Measurements from ENCODE around the gene TGM2. TPM values are rescaled to one million over a fixed set of nuclear protein-coding genes. Genes with fewer than 3 reads are reported as not detected.
A peak's percentile ranks its signal among the peaks of the same experiment; 100 is the strongest.

The TGM2 gene
- total RNA-seq, 1 experiment from 2014 or later, result 113 TPM

DNA sequence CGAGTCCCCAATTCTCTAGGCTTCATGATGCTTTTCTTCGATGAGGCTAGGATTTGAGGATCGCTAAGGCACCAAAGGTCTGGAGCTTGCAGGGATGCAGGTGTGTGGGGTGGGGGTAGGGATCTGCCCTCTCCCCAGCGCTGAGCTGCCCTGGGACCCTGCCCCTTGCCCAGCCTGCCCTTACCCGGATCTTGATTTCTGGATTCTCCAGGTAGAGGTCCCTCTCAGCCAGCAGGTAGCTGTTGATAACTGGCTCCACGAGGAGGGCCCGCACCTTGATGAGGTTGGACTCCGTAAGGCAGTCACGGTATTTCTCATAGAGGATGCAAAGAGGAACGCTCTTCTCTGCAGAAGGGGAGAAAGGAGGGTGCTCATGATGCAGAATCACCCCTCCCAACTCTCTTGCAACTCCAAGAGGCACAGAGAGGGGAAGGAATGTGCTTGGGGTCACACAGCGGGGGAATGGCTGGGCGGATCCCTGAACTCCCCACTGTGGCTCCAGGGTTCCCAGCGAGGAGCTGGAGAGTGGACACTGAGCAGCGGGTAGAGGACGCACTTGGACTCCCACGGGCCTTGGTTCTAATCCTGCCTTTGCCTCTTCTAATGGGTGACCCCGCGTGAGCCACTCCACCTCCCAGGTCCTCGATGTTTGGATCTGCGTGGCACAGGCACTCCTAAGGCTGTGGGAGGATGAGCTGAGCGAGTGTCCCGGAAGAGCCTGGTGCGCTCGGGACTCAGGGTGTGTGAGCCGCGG is 32.7 kb downstream of the TGM2 start:
- ChIA-PET CTCF (interaction anchor here (0.7 to 1.0 kb wide), 3 partner anchors 20 to 88 kb away, joined by 3 read pairs; no protein-coding TSS in a partner anchor), POLR2A (no interaction called here)
- in situ Hi-C loops (cut with HindIII; ENCODE audit: low pct_unique_long_range_greater_than_20kb, low sequenced_read_pairs), result no loop called here
- BruUV-seq (replicated peaks), result no TSS peak
- DNase-seq (ENCODE audit: low read depth, low spot score), result no peak
- Histone ChIP-seq H3K4me1 (ENCODE audit: control insufficient read depth, insufficient read depth, low read length) (peaks cover 55% of the 10 kb centered on the region), H3K9me3 (ENCODE audit: control insufficient read depth, insufficient read depth, low read depth, low read length) (no peaks in the 10 kb centered on the region), H3K36me3 (ENCODE audit: control insufficient read depth, insufficient read depth, low read length) (no peaks in the 10 kb centered on the region), H3K27me3 (ENCODE audit: control insufficient read depth, insufficient read depth, low read length) (no peaks in the 10 kb centered on the region), H3K27ac (ENCODE audit: low read length) (peak overlapping the region; percentile 40), H3K4me3 (ENCODE audit: low read depth in 2 of 2, low read length in 2 of 2) (no peak overlapping the region)
- TF ChIP-seq SIN3A (IDR thresholded peaks at IDR 0.05; ENCODE audit: borderline replicate concordance, insufficient read depth, low read depth, low read length) (no peak), TCF7L2 (IDR thresholded peaks at IDR 0.05; ENCODE audit: low read depth, low read length) (no peak), POLR2AphosphoS5 (IDR thresholded peaks at IDR 0.05; ENCODE audit: low read depth, low read length) (no peak)
- TF ChIP-seq, protein P1, sequence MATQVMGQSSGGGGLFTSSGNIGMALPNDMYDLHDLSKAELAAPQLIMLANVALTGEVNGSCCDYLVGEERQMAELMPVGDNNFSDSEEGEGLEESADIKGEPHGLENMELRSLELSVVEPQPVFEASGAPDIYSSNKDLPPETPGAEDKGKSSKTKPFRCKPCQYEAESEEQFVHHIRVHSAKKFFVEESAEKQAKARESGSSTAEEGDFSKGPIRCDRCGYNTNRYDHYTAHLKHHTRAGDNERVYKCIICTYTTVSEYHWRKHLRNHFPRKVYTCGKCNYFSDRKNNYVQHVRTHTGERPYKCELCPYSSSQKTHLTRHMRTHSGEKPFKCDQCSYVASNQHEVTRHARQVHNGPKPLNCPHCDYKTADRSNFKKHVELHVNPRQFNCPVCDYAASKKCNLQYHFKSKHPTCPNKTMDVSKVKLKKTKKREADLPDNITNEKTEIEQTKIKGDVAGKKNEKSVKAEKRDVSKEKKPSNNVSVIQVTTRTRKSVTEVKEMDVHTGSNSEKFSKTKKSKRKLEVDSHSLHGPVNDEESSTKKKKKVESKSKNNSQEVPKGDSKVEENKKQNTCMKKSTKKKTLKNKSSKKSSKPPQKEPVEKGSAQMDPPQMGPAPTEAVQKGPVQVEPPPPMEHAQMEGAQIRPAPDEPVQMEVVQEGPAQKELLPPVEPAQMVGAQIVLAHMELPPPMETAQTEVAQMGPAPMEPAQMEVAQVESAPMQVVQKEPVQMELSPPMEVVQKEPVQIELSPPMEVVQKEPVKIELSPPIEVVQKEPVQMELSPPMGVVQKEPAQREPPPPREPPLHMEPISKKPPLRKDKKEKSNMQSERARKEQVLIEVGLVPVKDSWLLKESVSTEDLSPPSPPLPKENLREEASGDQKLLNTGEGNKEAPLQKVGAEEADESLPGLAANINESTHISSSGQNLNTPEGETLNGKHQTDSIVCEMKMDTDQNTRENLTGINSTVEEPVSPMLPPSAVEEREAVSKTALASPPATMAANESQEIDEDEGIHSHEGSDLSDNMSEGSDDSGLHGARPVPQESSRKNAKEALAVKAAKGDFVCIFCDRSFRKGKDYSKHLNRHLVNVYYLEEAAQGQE (IDR thresholded peaks at IDR 0.05; ENCODE audit: insufficient read depth in 1 of 2, low read depth in 2 of 2, low read length in 1 of 2), result no peak
- TF ChIP-seq, protein P2, sequence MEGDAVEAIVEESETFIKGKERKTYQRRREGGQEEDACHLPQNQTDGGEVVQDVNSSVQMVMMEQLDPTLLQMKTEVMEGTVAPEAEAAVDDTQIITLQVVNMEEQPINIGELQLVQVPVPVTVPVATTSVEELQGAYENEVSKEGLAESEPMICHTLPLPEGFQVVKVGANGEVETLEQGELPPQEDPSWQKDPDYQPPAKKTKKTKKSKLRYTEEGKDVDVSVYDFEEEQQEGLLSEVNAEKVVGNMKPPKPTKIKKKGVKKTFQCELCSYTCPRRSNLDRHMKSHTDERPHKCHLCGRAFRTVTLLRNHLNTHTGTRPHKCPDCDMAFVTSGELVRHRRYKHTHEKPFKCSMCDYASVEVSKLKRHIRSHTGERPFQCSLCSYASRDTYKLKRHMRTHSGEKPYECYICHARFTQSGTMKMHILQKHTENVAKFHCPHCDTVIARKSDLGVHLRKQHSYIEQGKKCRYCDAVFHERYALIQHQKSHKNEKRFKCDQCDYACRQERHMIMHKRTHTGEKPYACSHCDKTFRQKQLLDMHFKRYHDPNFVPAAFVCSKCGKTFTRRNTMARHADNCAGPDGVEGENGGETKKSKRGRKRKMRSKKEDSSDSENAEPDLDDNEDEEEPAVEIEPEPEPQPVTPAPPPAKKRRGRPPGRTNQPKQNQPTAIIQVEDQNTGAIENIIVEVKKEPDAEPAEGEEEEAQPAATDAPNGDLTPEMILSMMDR (IDR thresholded peaks at IDR 0.05), result no peak
- intact Hi-C loops (cut with micrococcal nuclease; ENCODE audit: unreplicated experiment), result no loop called here
- ATAC-seq, result no peak

DNA sequence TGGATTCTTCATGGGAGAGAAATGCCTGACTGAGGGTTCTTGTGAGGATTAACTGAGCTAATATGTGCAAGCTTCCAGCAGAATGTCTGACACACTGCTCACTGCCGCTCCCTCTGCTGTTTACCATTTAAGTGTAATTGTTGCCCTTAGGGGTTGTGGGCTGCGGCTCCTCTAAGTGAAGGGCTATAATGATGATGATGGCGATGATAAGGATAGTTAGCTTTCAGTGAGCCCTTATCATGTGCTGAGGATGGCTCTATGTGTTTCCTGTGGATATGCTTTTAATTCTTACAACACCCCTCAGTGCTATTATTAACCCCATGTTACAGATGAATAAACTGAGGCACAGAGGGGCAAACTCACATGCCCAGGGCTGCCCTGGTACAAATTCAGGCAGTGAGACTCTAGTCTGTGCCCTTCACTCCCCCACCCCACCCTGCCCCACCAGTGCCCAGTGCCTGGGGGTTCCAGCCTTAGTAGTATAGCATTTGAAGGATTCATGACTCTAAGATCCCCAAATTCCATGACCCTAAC is 33.4 kb downstream of the TGM2 start:
- TF ChIP-seq, protein P2 (IDR thresholded peaks at IDR 0.05), result no peak
- TF ChIP-seq SIN3A (IDR thresholded peaks at IDR 0.05; ENCODE audit: borderline replicate concordance, insufficient read depth, low read depth, low read length) (no peak), TCF7L2 (IDR thresholded peaks at IDR 0.05; ENCODE audit: low read depth, low read length) (peak; percentile 73), POLR2AphosphoS5 (IDR thresholded peaks at IDR 0.05; ENCODE audit: low read depth, low read length) (peak; percentile 24; the same call in 1 of the 2 replicates)
- TF ChIP-seq, protein P1 (IDR thresholded peaks at IDR 0.05; ENCODE audit: insufficient read depth in 1 of 2, low read depth in 2 of 2, low read length in 1 of 2), result no peak
- H3K27me3 ChIP-seq (ENCODE audit: control insufficient read depth, insufficient read depth, low read length), result no peaks in the 10 kb centered on the region
- ATAC-seq, result no peak
- no peaks in the 10 kb centered on the region for H3K9me3 ChIP-seq (ENCODE audit: control insufficient read depth, insufficient read depth, low read depth, low read length)
- H3K36me3 ChIP-seq (ENCODE audit: control insufficient read depth, insufficient read depth, low read length), result no peaks in the 10 kb centered on the region
- H3K4me3 ChIP-seq (ENCODE audit: low read depth in 2 of 2, low read length in 2 of 2), result no peak overlapping the region
- in situ Hi-C loops (cut with HindIII; ENCODE audit: low pct_unique_long_range_greater_than_20kb, low sequenced_read_pairs), result no loop called here
- intact Hi-C loops (cut with micrococcal nuclease; ENCODE audit: unreplicated experiment), result no loop called here
- ChIA-PET CTCF (interaction anchor here (1.0 kb wide), 1 partner anchor 89 kb away, joined by 3 read pairs; no protein-coding TSS in a partner anchor), POLR2A (no interaction called here)
- H3K4me1 ChIP-seq (ENCODE audit: control insufficient read depth, insufficient read depth, low read length), result peaks cover 62% of the 10 kb centered on the region
- no TSS peak for BruUV-seq (replicated peaks)
- peak overlapping the region; percentile 69 for H3K27ac ChIP-seq (ENCODE audit: low read length)
- no peak for DNase-seq (ENCODE audit: low read depth, low spot score)
